Coronary artery (tissue), 2 donors: ENCODE results near the gene FRRS1.

Experiments
- DNase-seq: peaks from one replicate; pipeline ENCODE4 v3.0.0-alpha.2; 2017; ENCODE audit warnings: low spot score
- H3K27ac ChIP-seq, 2 donors: fragments of 200-600 bp; sonication (generic); one replicate each; pipeline ENCODE4 v1.5.1; 2016 to 2019
- H3K4me3 ChIP-seq: fragments of 200-600 bp; sonication (generic); 2 replicates; pipeline ENCODE4 v1.5.1; 2016; ENCODE audit warnings: mild to moderate bottlenecking, moderate library complexity
- CTCF ChIP-seq: fragments of 200-600 bp; sonication (generic); IDR thresholded peaks from one replicate; pipeline ENCODE4 v1.5.1; 2019; ENCODE audit warnings: antibody characterized with exemption

FRRS1 gene

GRCh38 chr1:99745684-99746083, 20.8 kb downstream of the FRRS1 start:
- no peak overlapping the region for H3K27ac ChIP-seq
- TF ChIP-seq CTCF: no peak
- no peak overlapping the region for H3K4me3 ChIP-seq
- DNase-seq: no peak

GRCh38 chr1:99745061-99745460, 21.4 kb downstream of the FRRS1 start:
- no peak for TF ChIP-seq CTCF
- DNase-seq: no peak
- H3K27ac ChIP-seq: no peak overlapping the region
- H3K4me3 ChIP-seq: no peak overlapping the region

GRCh38 chr1:99740141-99740540, 26.3 kb downstream of the FRRS1 start:
- no peak for DNase-seq
- no peak for TF ChIP-seq CTCF
- H3K27ac ChIP-seq: no peak overlapping the region
- H3K4me3 ChIP-seq: no peak overlapping the region

GRCh38 chr1:99738858-99739465, 27.5 kb downstream of the FRRS1 start:
- Histone ChIP-seq H3K4me3 (no peak overlapping the region), H3K27ac (no peak overlapping the region)
- no peak for TF ChIP-seq CTCF
- DNase-seq: no peak

GRCh38 chr1:99737016-99737415, 29.4 kb downstream of the FRRS1 start:
- no peak for DNase-seq
- TF ChIP-seq CTCF: no peak
- peak overlapping the region in 1 of 2 donors; percentile 7 for H3K27ac ChIP-seq

GRCh38 chr1:99735852-99736251, 30.6 kb downstream of the FRRS1 start:
- DNase-seq: no peak
- no peak for TF ChIP-seq CTCF
- no peak overlapping the region for H3K27ac ChIP-seq
- H3K4me3 ChIP-seq: no peak overlapping the region

More at GRCh38 chr1:99737016-99737415, 29.4 kb downstream of the FRRS1 start:
- H3K4me3 ChIP-seq: no peak overlapping the region

- no peak for TF ChIP-seq CTCF
- H3K27ac ChIP-seq: no peak overlapping the region
- no peak overlapping the region for H3K4me3 ChIP-seq
- no peak for DNase-seq
These were observed 35.1 kb downstream of the FRRS1 start for GRCh38 chr1:99731384-99731783.
